HG02852 (cell line): ENCODE measurements around the gene GPR107.
A peak's percentile ranks its signal among the peaks of the same experiment; 100 is the strongest.

Source experiments
- ATAC-seq: cut with Tn5 transposase; IDR thresholded peaks from one replicate; pipeline ENCODE4 v1.9.1; 2021; ENCODE audit warnings: mild to moderate bottlenecking, moderate library complexity; ENCODE audit not compliant: unreplicated experiment

The GPR107 gene

GRCh38 chr9:130027533-130028365, 26.0 kb upstream of the GPR107 start:
- ATAC-seq = no peak

GRCh38 chr9:130028493-130029222, 25.0 kb upstream of the GPR107 start:
- no peak for ATAC-seq

- ATAC-seq = no peak
Observed at GRCh38 chr9:130029223-130029973, 24.3 kb upstream of the GPR107 start.

- no peak for ATAC-seq
Observed at GRCh38 chr9:130030651-130031127, 23.0 kb upstream of the GPR107 start.

GRCh38 chr9:130034570-130034969, 19.1 kb upstream of the GPR107 start:
- ATAC-seq = no peak

GRCh38 chr9:130036099-130036498, 17.6 kb upstream of the GPR107 start:
- ATAC-seq = no peak

- ATAC-seq = no peak
Observed at GRCh38 chr9:130039528-130040147, 14.1 kb upstream of the GPR107 start.

GRCh38 chr9:130040984-130041647, 12.6 kb upstream of the GPR107 start:
- no peak for ATAC-seq

GRCh38 chr9:130041648-130042405, 11.9 kb upstream of the GPR107 start:
- no peak for ATAC-seq

GRCh38 chr9:130042406-130042884, 11.3 kb upstream of the GPR107 start:
- ATAC-seq = peak; percentile 8

- peak; percentile 41 for ATAC-seq
Observed at GRCh38 chr9:130042885-130043653, 10.6 kb upstream of the GPR107 start, which contains the start of gene FNBP1. Gene FNBP1, minus strand, starts transcription at chr9:130043189. Its CDS starts 214 bp downstream, at chr9:130042975.

GRCh38 chr9:130043654-130044623, 9.8 kb upstream of the GPR107 start:
- no peak for ATAC-seq

- ATAC-seq = no peak
Observed at GRCh38 chr9:130045725-130046450, 7.8 kb upstream of the GPR107 start.

GRCh38 chr9:130049431-130050210, 4.1 kb upstream of the GPR107 start:
- no peak for ATAC-seq

GRCh38 chr9:130050462-130050861, 3.2 kb upstream of the GPR107 start:
- no peak for ATAC-seq

GRCh38 chr9:130051855-130052254, 1.9 kb upstream of the GPR107 start:
- ATAC-seq = no peak
